Measurements from ENCODE around the gene SCAMP4. TPM values are rescaled to one million over a fixed set of nuclear protein-coding genes. Genes with fewer than 3 reads are reported as not detected.
"Not testable (repeated sequence)": the region's sequence is repeated elsewhere in the genome, so short reads cannot be mapped to it uniquely, and the experiment has no call there.

The SCAMP4 gene
- total RNA-seq, 1 experiment from 2014 or later = 69.8 TPM

GRCh38 chr19:1884719-1885334, 20.4 kb upstream of the SCAMP4 start:
- H3K4me2 ChIP-seq = peak overlapping the region; percentile 91
- peak overlapping the region; percentile 73 for H3K4me3 ChIP-seq
- no peaks in the 10 kb centered on the region for H3K27me3 ChIP-seq (ENCODE audit: insufficient read depth, low read depth)
- H3K79me2 ChIP-seq (ENCODE audit: low read depth) = peaks cover 31% of the 10 kb centered on the region
- no peaks in the 10 kb centered on the region for H3K36me3 ChIP-seq (ENCODE audit: low read depth)
- no peaks in the 10 kb centered on the region for H3K9me2 ChIP-seq (ENCODE audit: insufficient read depth)
- DNase-seq = no peak
- H2AFZ ChIP-seq = no peak overlapping the region
- H3F3A ChIP-seq (ENCODE audit: insufficient read depth, low read depth) = no peaks in the 10 kb centered on the region
- no peak for TF ChIP-seq EZH2 (IDR thresholded peaks at IDR 0.05; ENCODE audit: low read depth)
- TF ChIP-seq, protein P1, sequence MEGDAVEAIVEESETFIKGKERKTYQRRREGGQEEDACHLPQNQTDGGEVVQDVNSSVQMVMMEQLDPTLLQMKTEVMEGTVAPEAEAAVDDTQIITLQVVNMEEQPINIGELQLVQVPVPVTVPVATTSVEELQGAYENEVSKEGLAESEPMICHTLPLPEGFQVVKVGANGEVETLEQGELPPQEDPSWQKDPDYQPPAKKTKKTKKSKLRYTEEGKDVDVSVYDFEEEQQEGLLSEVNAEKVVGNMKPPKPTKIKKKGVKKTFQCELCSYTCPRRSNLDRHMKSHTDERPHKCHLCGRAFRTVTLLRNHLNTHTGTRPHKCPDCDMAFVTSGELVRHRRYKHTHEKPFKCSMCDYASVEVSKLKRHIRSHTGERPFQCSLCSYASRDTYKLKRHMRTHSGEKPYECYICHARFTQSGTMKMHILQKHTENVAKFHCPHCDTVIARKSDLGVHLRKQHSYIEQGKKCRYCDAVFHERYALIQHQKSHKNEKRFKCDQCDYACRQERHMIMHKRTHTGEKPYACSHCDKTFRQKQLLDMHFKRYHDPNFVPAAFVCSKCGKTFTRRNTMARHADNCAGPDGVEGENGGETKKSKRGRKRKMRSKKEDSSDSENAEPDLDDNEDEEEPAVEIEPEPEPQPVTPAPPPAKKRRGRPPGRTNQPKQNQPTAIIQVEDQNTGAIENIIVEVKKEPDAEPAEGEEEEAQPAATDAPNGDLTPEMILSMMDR (conservative IDR thresholded peaks at IDR 0.05) = no peak
- ChIA-PET CTCF (interaction anchor here (0.6 to 1.4 kb wide), 3 partner anchors 13 to 211 kb away, joined by 5 to 10 read pairs (median 8); no protein-coding TSS in a partner anchor), POLR2A (ENCODE audit: unreplicated experiment) (interaction anchor here (0.6 to 0.9 kb wide), 4 partner anchors 10 to 648 kb away, joined by 3 to 16 read pairs (median 4); no protein-coding TSS in a partner anchor)
- peaks cover 6% of the 10 kb centered on the region; the same call in 1 of the 2 replicates for H3K4me1 ChIP-seq (replicated peaks; ENCODE audit: insufficient read depth)
- no peak overlapping the region for H3K27ac ChIP-seq
- BruUV-seq (replicated peaks) = TSS peak; percentile 57
- intact Hi-C loops (cut with micrococcal nuclease; ENCODE audit: unreplicated experiment) = no loop called here
- peaks cover 8% of the 10 kb centered on the region; the same call in 1 of the 2 replicates for H4K20me1 ChIP-seq (ENCODE audit: insufficient read depth)
- no peaks in the 10 kb centered on the region for H3K9me3 ChIP-seq (ENCODE audit: insufficient read depth, low read depth)

DNA sequence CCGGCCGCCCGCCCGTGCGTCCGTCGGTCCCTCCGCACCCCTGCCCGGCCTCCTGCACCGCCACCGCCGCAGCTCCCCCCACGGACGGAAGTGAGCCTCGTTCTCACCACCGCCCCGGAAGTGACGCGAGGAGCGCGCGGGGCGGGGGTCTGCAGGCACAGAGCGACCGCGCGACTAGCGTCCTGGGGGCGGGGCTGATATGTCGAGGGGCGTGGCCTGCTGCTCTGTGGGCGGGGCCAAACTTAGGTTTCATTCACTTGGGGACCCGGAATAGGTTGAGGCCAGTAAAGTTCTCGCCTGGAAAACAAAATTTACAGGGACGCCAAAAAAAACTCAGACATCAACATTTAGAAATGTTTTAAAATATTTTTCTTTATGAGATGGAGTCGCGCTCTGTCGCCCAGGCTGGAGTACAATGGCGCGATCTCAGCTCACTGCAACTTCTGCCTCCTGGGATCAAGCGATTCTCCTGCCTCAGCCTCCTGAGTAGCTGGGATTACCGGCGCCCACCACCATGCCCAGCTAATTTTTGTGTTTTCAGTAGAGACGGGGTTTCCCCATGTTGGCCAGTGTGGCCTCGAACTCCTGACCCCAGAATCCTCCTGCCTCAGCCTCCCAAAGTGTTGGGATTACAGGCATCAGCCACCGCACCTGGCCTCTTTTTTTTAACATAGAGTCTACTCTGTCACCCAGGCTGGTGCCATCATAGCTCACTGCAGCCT, 19.6 kb upstream of the SCAMP4 start, which contains the start of gene ABHD17A:
TSS of gene ABHD17A (minus strand) at position 99 of the 722 bp plus-strand sequence. CDS start 3,930 bp downstream, outside the sequence.
- intact Hi-C loops (cut with micrococcal nuclease; ENCODE audit: unreplicated experiment); H3K27ac ChIP-seq: not testable (repeated sequence)
- POLR2A ChIA-PET (ENCODE audit: unreplicated experiment) = interaction anchor here (0.6 to 0.9 kb wide), 4 partner anchors 9 to 648 kb away, joined by 3 to 16 read pairs (median 4); no protein-coding TSS in a partner anchor

DNA sequence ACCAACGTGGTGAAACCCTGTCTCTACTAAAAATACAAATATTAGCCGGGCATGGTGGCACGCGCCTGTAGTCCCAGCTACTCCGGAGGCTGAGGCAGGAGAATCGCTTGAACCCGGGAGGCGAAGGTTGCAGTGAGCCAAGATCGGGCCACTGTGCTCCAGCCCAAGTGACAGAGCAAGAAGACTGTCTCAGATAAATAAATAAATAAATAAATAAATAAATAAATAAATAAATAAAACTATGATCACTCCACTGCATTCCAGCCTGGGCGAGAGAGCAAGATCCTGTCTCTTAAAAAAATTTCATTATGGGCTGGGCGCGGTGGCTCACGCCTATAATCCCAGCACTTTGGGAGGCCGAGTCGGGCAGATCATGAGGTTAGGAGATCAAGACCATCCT, 18.8 kb upstream of the SCAMP4 start:
- H4K20me1 ChIP-seq (ENCODE audit: insufficient read depth); H3F3A ChIP-seq (ENCODE audit: insufficient read depth, low read depth); intact Hi-C loops (cut with micrococcal nuclease; ENCODE audit: unreplicated experiment); H3K4me2 ChIP-seq; H3K36me3 ChIP-seq (ENCODE audit: low read depth); BruUV-seq (replicated peaks); H2AFZ ChIP-seq; POLR2A ChIA-PET (ENCODE audit: unreplicated experiment); H3K9me3 ChIP-seq (ENCODE audit: insufficient read depth, low read depth); CTCF ChIA-PET; H3K27me3 ChIP-seq (ENCODE audit: insufficient read depth, low read depth); H3K27ac ChIP-seq; H3K4me1 ChIP-seq (replicated peaks; ENCODE audit: insufficient read depth); H3K4me3 ChIP-seq; H3K9me2 ChIP-seq (ENCODE audit: insufficient read depth); DNase-seq: not testable (repeated sequence)
- H3K79me2 ChIP-seq (ENCODE audit: low read depth) = peaks cover 31% of the 10 kb centered on the region

More for the DNA sequence above, 19.6 kb upstream of the SCAMP4 start, which contains the start of gene ABHD17A:
- H3K79me2 ChIP-seq (ENCODE audit: low read depth) = peaks cover 31% of the 10 kb centered on the region
- H3K4me1 ChIP-seq (replicated peaks; ENCODE audit: insufficient read depth); BruUV-seq (replicated peaks); H3K27me3 ChIP-seq (ENCODE audit: insufficient read depth, low read depth); H3K9me2 ChIP-seq (ENCODE audit: insufficient read depth); H3K36me3 ChIP-seq (ENCODE audit: low read depth); H4K20me1 ChIP-seq (ENCODE audit: insufficient read depth); H3F3A ChIP-seq (ENCODE audit: insufficient read depth, low read depth); H2AFZ ChIP-seq; H3K9me3 ChIP-seq (ENCODE audit: insufficient read depth, low read depth): not testable (repeated sequence)
- peak; percentile 73 to 82 for DNase-seq
- H3K4me2 ChIP-seq = peak within 1 kb of the TSS; percentile 91
- H3K4me3 ChIP-seq = peak within 1 kb of the TSS; percentile 73
- CTCF ChIA-PET = interaction anchor here (0.6 to 1.4 kb wide), 3 partner anchors 12 to 210 kb away, joined by 5 to 10 read pairs (median 8); no protein-coding TSS in a partner anchor

- POLR2A ChIA-PET (ENCODE audit: unreplicated experiment) = no interaction called here
- H2AFZ ChIP-seq = no peak overlapping the region
Measured at GRCh38 chr19:1888385-1888784, 16.8 kb upstream of the SCAMP4 start.

More at GRCh38 chr19:1888385-1888784, 16.8 kb upstream of the SCAMP4 start:
- CTCF ChIA-PET = no interaction called here
- no peaks in the 10 kb centered on the region for H3K9me2 ChIP-seq (ENCODE audit: insufficient read depth)
- intact Hi-C loops (cut with micrococcal nuclease; ENCODE audit: unreplicated experiment) = no loop called here
- TF ChIP-seq, protein P1 (conservative IDR thresholded peaks at IDR 0.05) = no peak
- no peak for TF ChIP-seq EZH2 (IDR thresholded peaks at IDR 0.05; ENCODE audit: low read depth)
- H3K27ac ChIP-seq = no peak overlapping the region
- no peaks in the 10 kb centered on the region for H3K27me3 ChIP-seq (ENCODE audit: insufficient read depth, low read depth)
- peaks cover 6% of the 10 kb centered on the region; the same call in 1 of the 2 replicates for H3K4me1 ChIP-seq (replicated peaks; ENCODE audit: insufficient read depth)
- peaks cover 4% of the 10 kb centered on the region; the same call in 1 of the 2 replicates for H4K20me1 ChIP-seq (ENCODE audit: insufficient read depth)
- no peaks in the 10 kb centered on the region for H3K36me3 ChIP-seq (ENCODE audit: low read depth)
- H3K4me3 ChIP-seq = no peak overlapping the region
- no peak for DNase-seq
- BruUV-seq (replicated peaks) = no TSS peak
- peaks cover 16% of the 10 kb centered on the region for H3K79me2 ChIP-seq (ENCODE audit: low read depth)
- H3K9me3 ChIP-seq (ENCODE audit: insufficient read depth, low read depth) = no peaks in the 10 kb centered on the region
- H3F3A ChIP-seq (ENCODE audit: insufficient read depth, low read depth) = no peaks in the 10 kb centered on the region
- H3K4me2 ChIP-seq = no peak overlapping the region
